Choroid plexus epithelial cell (primary cell): Measurements from ENCODE around the gene MAD2L2.

Source experiments
- DNase-seq: peaks from one replicate; pipeline ENCODE4 v3.0.0-alpha.2; 2010; ENCODE audit warnings: low read depth
- H3K4me3 ChIP-seq: 2 replicates; pipeline ENCODE4 v1.5.1; 2011; ENCODE audit warnings: low read depth, mild to moderate bottlenecking, control low read depth, low read length, moderate library complexity
- CTCF ChIP-seq: conservative IDR thresholded peaks from 2 replicates; pipeline ENCODE4 v1.5.1; 2011; ENCODE audit warnings: low read depth, mild to moderate bottlenecking, control low read depth, inconsistent platforms, low read length, moderate library complexity

MAD2L2 gene

DNA sequence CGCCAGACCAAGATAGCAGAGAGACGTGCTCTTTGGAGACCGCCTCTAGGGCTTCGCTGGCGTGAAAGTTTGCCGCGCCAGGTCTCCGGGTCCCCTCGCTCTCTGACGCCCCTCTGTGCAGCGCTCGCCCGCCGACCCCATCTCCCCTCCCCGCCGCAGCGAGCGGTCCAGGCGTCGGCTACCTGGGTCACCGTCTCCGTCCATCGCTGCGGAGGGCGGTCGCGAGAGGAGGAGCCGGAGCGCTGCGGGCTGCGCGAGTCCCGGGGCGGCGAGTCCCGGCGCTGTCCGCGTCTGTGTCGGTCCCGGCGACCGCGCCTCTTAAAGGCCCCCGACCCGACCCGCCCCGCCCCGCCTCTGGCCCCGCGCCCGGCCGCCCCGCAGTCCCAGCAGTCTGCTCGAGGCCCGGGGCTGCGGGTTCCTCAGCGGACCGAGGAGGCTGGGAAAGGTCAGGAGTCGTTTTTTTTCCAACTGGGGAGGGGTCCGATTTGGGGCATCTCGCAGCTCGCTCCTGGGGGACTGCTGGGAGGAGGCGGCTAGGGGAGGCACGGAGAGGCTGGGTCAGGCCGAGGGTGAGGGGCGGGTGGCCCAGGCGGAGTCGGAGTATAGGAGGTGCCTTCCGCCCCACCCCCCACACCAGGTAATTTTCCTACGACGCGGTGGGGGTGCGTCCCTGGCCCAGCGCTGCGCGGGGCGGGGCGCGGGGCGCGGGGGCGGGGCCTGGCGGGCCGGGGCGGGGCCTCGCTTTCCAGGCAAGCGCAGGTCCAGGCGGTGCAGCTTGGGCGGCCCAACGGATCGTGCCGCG lies 26.6 kb downstream of the MAD2L2 start, which contains the start of the genes FBXO2 and FBXO44:
Gene FBXO2 (minus strand): TSS at position 293 of the 802 bp plus-strand sequence. CDS start 89 bp downstream, at position 204.
Gene FBXO44 (plus strand): TSS at position 741 of the 802 bp plus-strand sequence. CDS start 959 bp downstream, outside the sequence.
- peak within 1 kb of the TSS; percentile 68 for H3K4me3 ChIP-seq
- no peak for DNase-seq
- TF ChIP-seq CTCF, result no peak

- H3K4me3 ChIP-seq, result peak overlapping the region; percentile 68
- TF ChIP-seq CTCF, result no peak
- DNase-seq, result no peak
Observed at GRCh38 chr1:11653861-11654136, 27.1 kb downstream of the MAD2L2 start.

DNA sequence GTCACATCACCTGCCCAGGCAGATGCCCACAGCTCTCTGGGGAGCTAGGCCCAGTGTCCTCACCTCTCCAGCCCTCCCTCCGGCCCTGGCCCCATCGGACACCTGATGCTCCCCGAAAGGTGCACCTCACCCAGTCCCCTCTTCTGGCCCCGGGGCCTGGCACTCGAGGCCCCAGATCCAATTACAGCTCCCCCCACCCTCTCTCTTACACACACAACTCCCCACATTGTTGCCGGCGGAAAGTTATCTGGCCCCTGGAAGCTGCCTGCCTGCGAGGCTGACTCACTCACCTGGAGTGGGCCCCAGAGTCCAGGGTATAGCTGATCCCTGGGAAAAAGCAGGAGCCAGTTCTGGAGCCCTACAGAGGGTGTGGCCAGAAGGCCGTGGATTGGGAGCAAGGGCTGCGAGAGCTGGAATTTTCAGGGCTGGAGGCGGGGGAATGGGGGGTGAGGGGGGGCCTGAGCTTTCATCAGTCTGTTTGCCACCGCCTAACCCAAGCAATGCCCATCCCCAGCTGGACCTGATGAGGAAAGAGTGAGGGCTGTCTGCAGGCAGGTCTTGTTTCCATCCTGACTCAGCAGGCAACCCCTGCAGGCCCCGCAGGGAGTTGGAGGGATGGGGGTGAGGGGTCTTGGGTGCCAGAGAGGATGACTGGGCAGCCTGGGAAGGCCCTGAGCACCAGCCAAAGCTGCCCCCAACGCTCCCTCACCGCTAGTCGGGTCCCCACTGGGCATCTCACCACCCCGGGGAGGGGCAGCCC lies 27.7 kb downstream of the MAD2L2 start:
- TF ChIP-seq CTCF, result no peak
- H3K4me3 ChIP-seq, result no peak overlapping the region
- DNase-seq, result no peak

DNA sequence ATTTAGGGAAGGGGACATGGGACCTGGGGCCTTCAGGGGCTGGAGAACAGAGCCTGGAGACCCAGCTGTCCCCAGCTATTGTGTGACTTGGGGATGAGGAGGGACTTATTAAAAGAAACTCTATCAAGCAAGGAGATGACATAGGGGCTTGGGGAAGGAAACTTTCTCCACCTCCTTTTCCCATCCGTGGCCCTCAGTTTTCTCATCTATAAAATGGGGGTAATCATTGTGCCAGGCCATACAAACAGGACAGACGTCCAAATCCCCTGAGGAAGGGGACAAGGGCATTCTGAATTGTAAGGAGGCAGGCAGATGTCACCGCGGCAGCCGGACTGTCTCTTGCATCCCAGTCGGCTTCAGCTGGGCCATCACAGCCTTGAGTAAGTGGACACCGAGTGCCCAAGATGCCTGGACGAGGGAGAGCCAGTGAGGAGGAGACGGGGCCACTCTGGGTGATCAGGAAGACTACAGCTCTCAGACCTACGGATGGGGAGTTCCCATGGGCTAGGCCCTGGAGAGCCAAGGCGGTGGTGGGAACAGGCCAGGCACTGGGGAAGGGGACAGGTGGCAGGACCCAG lies 28.7 kb downstream of the MAD2L2 start:
- DNase-seq, result no peak
- no peak overlapping the region for H3K4me3 ChIP-seq
- TF ChIP-seq CTCF, result no peak

DNA sequence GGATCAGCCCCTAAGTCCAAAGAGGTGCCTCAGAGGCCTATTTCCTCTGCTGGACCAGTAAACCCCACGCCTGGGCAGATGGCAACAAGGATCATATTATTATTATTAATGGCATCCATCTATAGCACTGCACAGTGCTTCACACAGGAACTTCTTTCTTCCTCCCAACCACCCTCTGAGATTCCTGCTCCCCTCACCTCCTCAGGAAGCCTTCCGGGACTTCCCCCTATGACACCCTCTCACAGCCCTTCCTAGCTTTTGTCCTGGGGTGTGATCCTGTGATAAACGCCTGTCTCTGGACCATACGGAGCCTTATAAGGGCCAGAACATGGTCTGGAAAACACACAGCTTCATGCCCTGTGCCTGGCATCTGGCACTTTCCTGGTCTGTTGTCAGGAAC lies 29.9 kb downstream of the MAD2L2 start:
- TF ChIP-seq CTCF, result no peak
- DNase-seq, result no peak
- no peak overlapping the region for H3K4me3 ChIP-seq

DNA sequence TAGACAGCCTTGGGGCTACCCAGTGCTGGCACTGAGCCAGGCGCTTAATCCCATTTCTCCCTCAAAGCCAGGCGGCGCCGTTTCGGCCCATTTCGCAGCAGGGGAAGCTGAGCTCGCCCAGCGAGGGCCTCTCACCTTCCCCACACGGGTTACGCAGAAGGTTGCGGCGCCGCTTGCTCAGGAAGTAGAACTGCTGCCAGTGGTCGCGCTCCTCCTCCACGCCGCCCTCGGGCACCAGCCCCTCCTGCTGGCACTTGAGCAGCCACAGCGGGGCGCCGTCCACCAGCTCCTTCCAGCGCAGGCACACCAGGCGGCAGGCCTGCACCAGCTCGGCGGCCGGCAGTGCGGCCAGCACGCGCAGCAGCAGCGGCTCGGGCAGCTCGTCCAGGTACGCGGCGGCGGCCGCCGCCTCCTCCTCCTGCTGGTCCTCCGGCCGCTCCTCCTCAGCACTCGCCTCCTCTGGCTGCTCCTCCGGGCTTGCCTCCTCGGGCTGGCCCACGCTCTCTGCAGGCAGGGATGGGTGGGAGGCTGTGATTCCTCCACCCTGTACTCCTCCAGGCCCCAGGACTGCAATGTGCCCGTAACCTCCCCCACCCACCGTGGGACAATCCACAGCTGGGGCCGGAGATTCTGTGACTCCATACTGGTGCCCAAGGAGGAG lies 30.5 kb downstream of the MAD2L2 start:
- peak overlapping the region; percentile 20 for H3K4me3 ChIP-seq
- DNase-seq, result peak; percentile 67
- TF ChIP-seq CTCF, result peak; percentile 51
